Brain microvascular endothelial cell (primary cell): ENCODE data around the gene ST3GAL3.

Experiments
- DNase-seq: peaks from one replicate; pipeline ENCODE4 v3.0.0-alpha.2; 2020
- H3K27ac ChIP-seq: fragments of 250-450 bp; sonication (Bioruptor Pico); 2 replicates; pipeline ENCODE4 v1.5.1; 2020; ENCODE audit warnings: mild to moderate bottlenecking, moderate library complexity
- H3K27me3 ChIP-seq: fragments of 250-450 bp; sonication (Bioruptor Pico); replicated peaks from 2 replicates; pipeline ENCODE4 v1.5.1; 2020; ENCODE audit warnings: mild to moderate bottlenecking
- H3K36me3 ChIP-seq: fragments of 250-450 bp; sonication (Bioruptor Pico); replicated peaks from 2 replicates; pipeline ENCODE4 v1.5.1; 2020; ENCODE audit warnings: mild to moderate bottlenecking
- H3K4me3 ChIP-seq: 2 replicates; pipeline ENCODE4 v1.5.1; 2011; ENCODE audit warnings: low read depth, mild to moderate bottlenecking, control low read depth, low read length, moderate library complexity
- in situ Hi-C: cut with HindIII; loops from 2 replicates; pipeline ENCODE4 v1.10.0; 2017; ENCODE audit warnings: low sequenced_read_pairs, low pct_ligation_motif_present
- TF ChIP-seq, protein P1 (sequence below): IDR thresholded peaks from 2 replicates; pipeline ENCODE4 v1.5.1; 2011; ENCODE audit warnings: low read depth, mild to moderate bottlenecking, moderate library complexity, low read length, control low read depth, inconsistent platforms; ENCODE audit errors: missing control alignments

ST3GAL3 gene

DNA sequence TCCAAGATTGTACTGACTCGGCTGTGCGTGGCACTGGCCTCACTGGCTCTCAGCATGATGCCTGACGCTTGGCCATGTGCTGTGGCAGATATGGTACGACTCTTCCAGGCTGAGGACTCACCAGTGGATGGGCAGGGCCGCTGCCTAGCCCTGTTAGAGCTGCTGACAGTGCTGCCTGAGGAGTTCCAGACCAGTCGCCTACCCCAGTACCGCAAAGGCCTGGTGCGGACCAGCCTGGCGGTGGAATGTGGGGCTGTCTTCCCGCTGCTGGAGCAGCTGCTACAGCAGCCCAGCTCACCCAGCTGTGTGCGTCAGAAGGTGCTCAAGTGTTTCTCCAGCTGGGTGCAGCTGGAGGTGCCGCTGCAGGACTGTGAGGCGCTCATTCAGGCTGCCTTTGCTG, 242.3 kb downstream of the ST3GAL3 start:
- Histone ChIP-seq H3K27ac (no peak overlapping the region), H3K4me3 (no peak overlapping the region), H3K27me3 (no peaks in the 10 kb centered on the region), H3K36me3 (peaks cover 8% of the 10 kb centered on the region)
- DNase-seq = no peak
- TF ChIP-seq, protein P1, sequence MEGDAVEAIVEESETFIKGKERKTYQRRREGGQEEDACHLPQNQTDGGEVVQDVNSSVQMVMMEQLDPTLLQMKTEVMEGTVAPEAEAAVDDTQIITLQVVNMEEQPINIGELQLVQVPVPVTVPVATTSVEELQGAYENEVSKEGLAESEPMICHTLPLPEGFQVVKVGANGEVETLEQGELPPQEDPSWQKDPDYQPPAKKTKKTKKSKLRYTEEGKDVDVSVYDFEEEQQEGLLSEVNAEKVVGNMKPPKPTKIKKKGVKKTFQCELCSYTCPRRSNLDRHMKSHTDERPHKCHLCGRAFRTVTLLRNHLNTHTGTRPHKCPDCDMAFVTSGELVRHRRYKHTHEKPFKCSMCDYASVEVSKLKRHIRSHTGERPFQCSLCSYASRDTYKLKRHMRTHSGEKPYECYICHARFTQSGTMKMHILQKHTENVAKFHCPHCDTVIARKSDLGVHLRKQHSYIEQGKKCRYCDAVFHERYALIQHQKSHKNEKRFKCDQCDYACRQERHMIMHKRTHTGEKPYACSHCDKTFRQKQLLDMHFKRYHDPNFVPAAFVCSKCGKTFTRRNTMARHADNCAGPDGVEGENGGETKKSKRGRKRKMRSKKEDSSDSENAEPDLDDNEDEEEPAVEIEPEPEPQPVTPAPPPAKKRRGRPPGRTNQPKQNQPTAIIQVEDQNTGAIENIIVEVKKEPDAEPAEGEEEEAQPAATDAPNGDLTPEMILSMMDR = no peak
- in situ Hi-C loops = loop anchor here (25.0 kb wide), 1 partner anchor 187 kb away; no protein-coding TSS in a partner anchor

DNA sequence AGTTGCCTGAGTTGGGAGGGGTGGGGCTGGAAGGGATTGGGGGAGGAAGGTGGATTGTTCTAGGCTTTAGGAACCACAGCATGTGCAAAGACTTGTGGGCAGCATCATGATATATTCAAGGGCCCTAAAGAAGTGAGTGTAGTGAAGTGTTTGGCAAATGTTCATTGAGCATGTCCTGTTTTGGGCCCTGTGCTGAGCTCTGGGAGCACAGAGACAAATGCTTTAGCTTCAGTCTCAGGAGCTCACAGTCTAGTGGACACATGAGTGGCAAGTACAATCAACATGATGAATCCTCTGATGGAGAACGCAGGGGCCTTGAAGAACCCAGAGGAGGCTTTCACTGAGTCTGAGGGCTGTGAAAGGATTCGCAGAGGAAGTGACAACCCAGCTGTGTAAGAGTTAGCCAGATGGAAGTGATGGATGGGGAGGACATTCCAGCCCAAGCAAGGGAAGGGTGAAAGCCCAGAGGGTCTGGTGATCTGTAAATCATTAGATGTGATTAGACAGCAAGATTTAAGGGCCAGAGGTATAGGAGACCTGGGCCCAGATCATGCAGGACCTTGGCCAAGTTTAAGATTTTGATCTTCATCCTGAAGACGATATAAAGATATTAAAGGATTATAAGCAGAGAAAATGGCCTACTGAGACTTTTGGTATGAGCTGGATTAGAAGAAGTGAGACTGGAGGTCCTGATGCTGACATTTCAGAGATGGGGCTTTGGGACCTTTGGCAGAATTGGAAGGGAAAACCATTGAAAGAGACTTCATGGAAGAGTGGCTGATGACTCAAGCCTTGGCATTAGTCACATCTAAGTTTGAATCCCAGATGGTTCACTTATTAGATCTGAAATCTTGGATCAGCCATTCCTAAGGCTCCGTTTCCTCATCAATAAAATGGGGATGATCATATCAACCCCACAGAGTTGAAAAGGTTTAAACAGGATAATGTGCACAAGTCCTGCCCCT, 244.0 kb downstream of the ST3GAL3 start:
- in situ Hi-C loops = no loop called here
- Histone ChIP-seq H3K27ac (no peak overlapping the region), H3K27me3 (no peaks in the 10 kb centered on the region), H3K4me3 (no peak overlapping the region), H3K36me3 (peaks cover 8% of the 10 kb centered on the region)
- TF ChIP-seq, protein P1 = no peak
- no peak for DNase-seq

DNA sequence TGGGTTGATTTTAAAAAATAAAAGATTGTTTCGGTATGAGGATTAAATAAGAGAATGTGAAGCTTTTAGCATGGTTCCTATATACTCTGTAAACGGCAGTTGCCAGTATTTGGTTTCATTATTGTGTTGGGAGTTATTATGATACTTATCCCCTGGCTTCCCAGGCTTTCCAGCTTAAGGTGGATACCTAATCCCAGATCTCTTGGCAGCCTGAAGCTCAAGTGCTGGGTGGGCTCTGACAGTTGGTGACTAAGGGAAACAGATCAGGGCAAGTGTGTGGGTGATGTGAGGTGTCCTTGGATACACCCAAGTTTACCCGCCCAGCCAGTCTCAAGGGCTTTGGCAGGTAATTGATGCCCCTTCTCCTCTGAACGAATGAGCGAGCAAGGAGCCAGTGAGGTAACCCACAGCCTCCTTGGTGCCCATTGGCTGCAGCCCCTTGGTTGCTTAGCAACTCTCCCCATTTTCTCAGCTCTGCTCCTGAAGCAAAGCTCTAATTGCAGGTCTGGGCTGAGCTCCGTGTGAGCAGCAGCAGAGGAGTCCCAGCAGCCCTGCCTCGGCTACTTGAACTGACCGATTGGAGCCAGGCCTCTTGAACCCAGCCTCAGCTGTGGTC, 245.5 kb downstream of the ST3GAL3 start:
- Histone ChIP-seq H3K27me3 (no peaks in the 10 kb centered on the region), H3K27ac (no peak overlapping the region), H3K4me3 (no peak overlapping the region), H3K36me3 (peaks cover 18% of the 10 kb centered on the region)
- in situ Hi-C loops = no loop called here
- TF ChIP-seq, protein P1 = no peak
- DNase-seq = no peak

GRCh38 chr1:43953361-43953760, 246.0 kb downstream of the ST3GAL3 start:
- in situ Hi-C loops = no loop called here
- H3K4me3 ChIP-seq = no peak overlapping the region
- no peak overlapping the region for H3K27ac ChIP-seq
- DNase-seq = no peak
- peaks cover 18% of the 10 kb centered on the region for H3K36me3 ChIP-seq
- TF ChIP-seq, protein P1 = no peak
- H3K27me3 ChIP-seq = no peaks in the 10 kb centered on the region

DNA sequence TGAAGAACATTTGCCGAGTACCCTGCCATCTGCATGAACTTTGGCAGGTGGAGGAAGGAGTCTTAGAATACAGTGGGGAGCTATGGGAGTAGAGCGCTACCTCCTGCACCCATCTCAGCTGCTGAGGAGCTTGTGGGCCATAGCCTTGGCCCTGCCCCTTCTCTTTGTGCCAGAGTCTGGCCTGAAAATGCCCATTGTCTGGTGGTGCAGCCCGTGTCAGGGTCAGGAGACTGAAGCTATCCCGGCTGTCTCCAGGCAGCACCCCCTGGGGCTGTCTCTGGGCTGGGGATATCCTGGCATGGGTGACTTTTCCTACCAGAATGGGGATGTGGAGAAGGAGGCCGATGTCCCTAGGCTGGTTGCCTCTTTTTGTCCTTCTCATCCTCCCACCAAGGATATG, 246.7 kb downstream of the ST3GAL3 start:
- H3K4me3 ChIP-seq = no peak overlapping the region
- no peaks in the 10 kb centered on the region for H3K27me3 ChIP-seq
- H3K27ac ChIP-seq = no peak overlapping the region
- peaks cover 22% of the 10 kb centered on the region for H3K36me3 ChIP-seq
- TF ChIP-seq, protein P1 = no peak
- in situ Hi-C loops = no loop called here
- no peak for DNase-seq
